Stimulated activated CD4-positive, alpha-beta T cell treated with anti-CD3 and anti-CD28 coated beads, Interleukin-12 subunit alpha, Interleukin-12 subunit beta, amount 100 ng/mL, for 4 hours (primary cell): Measurements from ENCODE around the gene LYZL2.
"Not testable (repeated sequence)": the region's sequence is repeated elsewhere in the genome, so short reads cannot be mapped to it uniquely, and the experiment has no call there.

Source experiments
- DNase-seq: peaks from one replicate; pipeline ENCODE4 v3.0.0-alpha.2; 2020

Gene LYZL2

GRCh38 chr10:30629653-30630052 lies at the start of gene LYZL2:
LYZL2 (minus strand) TSS chr10:30629753; CDS start chr10:30626915, 2,838 bp downstream.
- DNase-seq: no peak

GRCh38 chr10:30677616-30678015 lies 48.1 kb upstream of the LYZL2 start:
- DNase-seq: not testable (repeated sequence)

GRCh38 chr10:30677146-30677545 lies 47.6 kb upstream of the LYZL2 start:
- DNase-seq: not testable (repeated sequence)

GRCh38 chr10:30675791-30676718 lies 46.5 kb upstream of the LYZL2 start:
- DNase-seq: no peak

GRCh38 chr10:30674796-30675195 lies 45.2 kb upstream of the LYZL2 start:
- no peak for DNase-seq

GRCh38 chr10:30673262-30673661 lies 43.7 kb upstream of the LYZL2 start:
- not testable (repeated sequence) for DNase-seq

GRCh38 chr10:30672338-30672737 lies 42.8 kb upstream of the LYZL2 start:
- not testable (repeated sequence) for DNase-seq

GRCh38 chr10:30671026-30671616 lies 41.6 kb upstream of the LYZL2 start:
- no peak for DNase-seq

- not testable (repeated sequence) for DNase-seq
Observed at GRCh38 chr10:30667982-30668381, 38.4 kb upstream of the LYZL2 start.

GRCh38 chr10:30663403-30663802 lies 33.9 kb upstream of the LYZL2 start:
- DNase-seq: not testable (repeated sequence)

- no peak for DNase-seq
Observed at GRCh38 chr10:30662814-30663213, 33.3 kb upstream of the LYZL2 start.

GRCh38 chr10:30660314-30660713 lies 30.8 kb upstream of the LYZL2 start:
- DNase-seq: not testable (repeated sequence)

GRCh38 chr10:30656233-30656632 lies 26.7 kb upstream of the LYZL2 start:
- DNase-seq: no peak

- not testable (repeated sequence) for DNase-seq
Observed at GRCh38 chr10:30655001-30655400, 25.4 kb upstream of the LYZL2 start.

- not testable (repeated sequence) for DNase-seq
Observed at GRCh38 chr10:30651470-30652397, 22.2 kb upstream of the LYZL2 start.

GRCh38 chr10:30647089-30647488 lies 17.5 kb upstream of the LYZL2 start:
- no peak for DNase-seq

- no peak for DNase-seq
Observed at GRCh38 chr10:30645340-30645827, 15.8 kb upstream of the LYZL2 start.

- DNase-seq: not testable (repeated sequence)
Observed at GRCh38 chr10:30644408-30644861, 14.9 kb upstream of the LYZL2 start.

GRCh38 chr10:30643557-30644199 lies 14.1 kb upstream of the LYZL2 start:
- DNase-seq: not testable (repeated sequence)

- DNase-seq: not testable (repeated sequence)
Observed at GRCh38 chr10:30642856-30643255, 13.3 kb upstream of the LYZL2 start.

GRCh38 chr10:30639946-30640786 lies 10.6 kb upstream of the LYZL2 start:
- no peak for DNase-seq
